Stomach (tissue), 9 donors: Measurements from ENCODE around the gene SEMA3D. TPM values are rescaled to one million over a fixed set of nuclear protein-coding genes. Genes with fewer than 3 reads are reported as not detected.

Source experiments
- DNase-seq, 2 donors: peaks; one replicate each; pipeline versions ENCODE4 v3.0.0 to v3.0.0-alpha.2; 2013 to 2019
- H3K27ac ChIP-seq, 5 donors: fragments of 200-600 bp in 4 of 5; sonication (generic) in 4 of 5; one replicate each; pipeline ENCODE4 v1.5.1; 2013 to 2019; ENCODE audit warnings: mild to moderate bottlenecking in 1 of 5, moderate library complexity in 1 of 5
- H3K27me3 ChIP-seq, 3 donors: fragments of 200-600 bp; sonication (generic); one replicate each; pipeline ENCODE4 v1.5.1; 2017 to 2019; ENCODE audit warnings: mixed run types in 1 of 3
- H3K36me3 ChIP-seq, 4 donors: fragments of 200-600 bp; sonication (generic); 1 replicate in 3 of 4; 2 replicates in 1 of 4; pipeline ENCODE4 v1.5.1; 2016 to 2019
- H3K4me1 ChIP-seq, 4 donors: fragments of 200-600 bp; sonication (generic); one replicate each; pipeline ENCODE4 v1.5.1; 2016 to 2019
- H3K4me3 ChIP-seq, 4 donors: fragments of 200-600 bp; sonication (generic) in 3 of 4; one replicate each; pipeline ENCODE4 v1.5.1; 2016 to 2019; ENCODE audit warnings: mild to moderate bottlenecking in 1 of 4
- H3K9me3 ChIP-seq, 4 donors: fragments of 200-600 bp; sonication (generic); one replicate each; pipeline ENCODE4 v1.5.1; 2016 to 2019
- CTCF ChIP-seq, 7 experiments: fragments of 450-650 bp in 4 of 7; fragments of 200-600 bp in 3 of 7; sonication (generic) in 3 of 7; IDR thresholded peaks; one replicate each; pipeline ENCODE4 v1.5.1; 2016 to 2019; ENCODE audit warnings: antibody characterized with exemption in 7 of 7, control low read depth in 2 of 7, mild to moderate bottlenecking in 1 of 7
- EP300 ChIP-seq: sonication (generic); formaldehyde crosslinking; IDR thresholded peaks from one replicate; pipeline ENCODE4 v1.6.1; 2017; ENCODE audit warnings: antibody characterized with exemption
- POLR2A ChIP-seq, 4 donors: fragments of 450-650 bp; IDR thresholded peaks; one replicate each; pipeline ENCODE4 v1.6.1; 2016; ENCODE audit warnings: antibody characterized with exemption in 4 of 4, control low read depth in 2 of 4, mild to moderate bottlenecking in 1 of 4, moderate library complexity in 1 of 4
- POLR2AphosphoS5 ChIP-seq, 3 donors: sonication (generic); formaldehyde crosslinking; IDR thresholded peaks; one replicate each; pipeline ENCODE4 v1.6.1; 2016; ENCODE audit warnings: antibody characterized with exemption in 3 of 3
- WGBS, 5 donors: extraction: QIAGEN DNeasy Blood & Tissue Kit in 3 of 5; methylation state at CpG; one replicate each; pipeline versions ENCODE4 v1.1.5 to v1.1.7; 2013 to 2018; 5-methylcytosine and 5-hydroxymethylcytosine counted together
- intact Hi-C: fragments of 100-400 bp; cut with DNase I; formaldehyde crosslinking; loops from one replicate; pipeline ENCODE4 v1.15.1; 2023; ENCODE audit warnings: low total_unique reads
- polyA plus RNA-seq, 3 donors: library from polyadenylated mRNA; stranded (reverse); fragments of 200-250 nt; gene quantifications; one replicate each; pipeline ENCODE4 v1.2.3, GENCODE V29; 2013
- total RNA-seq, 5 donors: library from RNA; depleted of rRNA; stranded (reverse); fragments of >200 nt; gene quantifications; one replicate each; pipeline versions ENCODE4 v1.1.0 to v1.2.3, GENCODE V29; 2014 to 2016
- donor health status: healthy with polysubstance abuse.
- donor health status: Bipolar disorder and iron deficiency.
- donor health status: healthy.

SEMA3D gene
- total and polyA plus RNA-seq, 8 donors, result 0.44 to 20.9 (median 2.6) TPM; not detected in 1

- TF ChIP-seq EP300 (no peak), CTCF (IDR thresholded peaks at IDR 0.05) (no peak), POLR2AphosphoS5 (IDR thresholded peaks at IDR 0.05) (no peak), POLR2A (IDR thresholded peaks at IDR 0.05) (no peak)
- intact Hi-C loops, result no loop called here
- no peaks in the 10 kb centered on the region for H3K27me3 ChIP-seq
- H3K36me3 ChIP-seq, result no peaks in the 10 kb centered on the region
- 86 to 93% (median 89%) methylated on average over 2 of the region's 2 CpGs for WGBS, 5 donors
- no peak overlapping the region for H3K27ac ChIP-seq
- no peak for DNase-seq
- no peaks in the 10 kb centered on the region for H3K9me3 ChIP-seq
- no peak overlapping the region for H3K4me3 ChIP-seq
- no peaks in the 10 kb centered on the region for H3K4me1 ChIP-seq
Observed at GRCh38 chr7:85201209-85201608, 14.4 kb upstream of the SEMA3D start.

- TF ChIP-seq CTCF (IDR thresholded peaks at IDR 0.05) (no peak), POLR2A (IDR thresholded peaks at IDR 0.05) (no peak), EP300 (no peak), POLR2AphosphoS5 (IDR thresholded peaks at IDR 0.05) (no peak)
- no peaks in the 10 kb centered on the region for H3K36me3 ChIP-seq
- no peaks in the 10 kb centered on the region for H3K27me3 ChIP-seq
- DNase-seq, result no peak
- no peaks in the 10 kb centered on the region for H3K4me1 ChIP-seq
- no peaks in the 10 kb centered on the region for H3K9me3 ChIP-seq
- intact Hi-C loops, result no loop called here
- H3K4me3 ChIP-seq, result no peak overlapping the region
- H3K27ac ChIP-seq, result no peak overlapping the region
Observed at GRCh38 chr7:85196696-85197095, 9.8 kb upstream of the SEMA3D start.

- no peaks in the 10 kb centered on the region for H3K36me3 ChIP-seq
- H3K9me3 ChIP-seq, result no peaks in the 10 kb centered on the region
- intact Hi-C loops, result no loop called here
- 3 to 24% (median 9%) methylated on average over 1 of the region's 1 CpG for WGBS, 5 donors
- TF ChIP-seq POLR2AphosphoS5 (IDR thresholded peaks at IDR 0.05) (no peak), CTCF (IDR thresholded peaks at IDR 0.05) (peak in 3 of 7 experiments; percentile 10 to 33 (median 12))
- H3K4me1 ChIP-seq, result peaks cover 7 to 13% (median 11%) of the 10 kb centered on the region in 4 donors
- DNase-seq, result peak in 1 of 2 donors; percentile 69
- H3K27me3 ChIP-seq, result peaks cover 0 to 7% (median 1%) of the 10 kb centered on the region in 3 donors
- H3K4me3 ChIP-seq, result no peak overlapping the region
- H3K27ac ChIP-seq, result no peak overlapping the region
Observed at GRCh38 chr7:85191383-85191782, 4.5 kb upstream of the SEMA3D start.

GRCh38 chr7:85186083-85186520, 754 bp downstream of the SEMA3D start:
- peak; percentile 26 to 84 for DNase-seq
- intact Hi-C loops, result loop anchor here (10.0 kb wide), 1 partner anchor 141 kb away; no protein-coding TSS in a partner anchor
- Histone ChIP-seq H3K36me3 (no peaks in the 10 kb centered on the region), H3K4me1 (peaks cover 7 to 32% (median 24%) of the 10 kb centered on the region in 4 donors), H3K4me3 (peak overlapping the region; percentile 56 to 68 (median 62)), H3K9me3 (no peaks in the 10 kb centered on the region), H3K27ac (peak overlapping the region; percentile 43 to 80 (median 72)), H3K27me3 (peaks cover 0 to 26% (median 15%) of the 10 kb centered on the region in 3 donors)
- TF ChIP-seq CTCF (IDR thresholded peaks at IDR 0.05), result no peak
- no peak for TF ChIP-seq POLR2A (IDR thresholded peaks at IDR 0.05)
- TF ChIP-seq EP300, result no peak
- TF ChIP-seq POLR2AphosphoS5 (IDR thresholded peaks at IDR 0.05), result no peak
- WGBS, 5 donors, result 0 to 2% (median 1%) methylated on average over 15 to 28 of the region's 28 CpGs
